Measurements from ENCODE around the gene SNX32. TPM values are rescaled to one million over a fixed set of nuclear protein-coding genes. Genes with fewer than 3 reads are reported as not detected.
A peak's percentile ranks its signal among the peaks of the same experiment; 100 is the strongest.

SNX32 gene
- total RNA-seq, 1 donor from 2014 or later = 0.40 TPM

DNA sequence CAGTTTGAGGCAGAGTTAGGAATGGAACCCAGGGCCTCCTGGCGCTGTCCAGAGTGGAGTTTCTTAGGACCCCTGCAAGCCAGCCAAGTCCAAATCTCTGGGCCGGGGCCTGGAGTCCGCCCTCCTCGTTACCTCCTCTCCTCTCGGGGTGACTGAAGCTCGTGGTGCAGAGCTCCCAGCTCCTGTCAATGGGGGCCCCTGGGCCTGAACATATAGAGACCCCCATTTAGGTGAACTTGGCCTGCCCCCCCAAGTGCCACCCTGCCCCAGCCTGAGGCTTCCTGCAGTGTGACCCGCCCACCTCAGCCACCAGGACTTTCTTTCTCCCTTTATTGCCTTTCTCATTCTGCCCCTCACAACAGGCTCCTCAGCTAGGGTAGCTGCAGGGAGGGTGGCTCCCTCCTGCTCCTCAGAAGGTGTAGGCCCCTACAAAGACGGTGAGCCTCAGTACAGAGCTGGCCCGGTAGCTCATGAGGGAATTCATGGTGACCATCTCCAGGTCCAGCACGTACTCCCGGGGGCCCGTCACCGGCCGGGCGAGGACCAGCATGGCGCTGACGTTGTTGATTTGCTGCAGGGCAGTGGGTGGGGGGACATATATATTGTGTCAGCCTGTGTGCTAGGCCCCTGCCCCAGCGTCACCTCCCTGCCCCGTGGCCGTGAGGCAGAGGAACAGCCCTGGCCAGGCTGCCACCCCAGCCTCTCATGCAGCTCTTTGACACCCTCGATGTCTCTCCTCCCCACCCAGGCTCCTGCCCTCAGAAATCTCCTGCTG is 32.9 kb downstream of the SNX32 start:
- no peak for DNase-seq (ENCODE audit: low read depth)

DNA sequence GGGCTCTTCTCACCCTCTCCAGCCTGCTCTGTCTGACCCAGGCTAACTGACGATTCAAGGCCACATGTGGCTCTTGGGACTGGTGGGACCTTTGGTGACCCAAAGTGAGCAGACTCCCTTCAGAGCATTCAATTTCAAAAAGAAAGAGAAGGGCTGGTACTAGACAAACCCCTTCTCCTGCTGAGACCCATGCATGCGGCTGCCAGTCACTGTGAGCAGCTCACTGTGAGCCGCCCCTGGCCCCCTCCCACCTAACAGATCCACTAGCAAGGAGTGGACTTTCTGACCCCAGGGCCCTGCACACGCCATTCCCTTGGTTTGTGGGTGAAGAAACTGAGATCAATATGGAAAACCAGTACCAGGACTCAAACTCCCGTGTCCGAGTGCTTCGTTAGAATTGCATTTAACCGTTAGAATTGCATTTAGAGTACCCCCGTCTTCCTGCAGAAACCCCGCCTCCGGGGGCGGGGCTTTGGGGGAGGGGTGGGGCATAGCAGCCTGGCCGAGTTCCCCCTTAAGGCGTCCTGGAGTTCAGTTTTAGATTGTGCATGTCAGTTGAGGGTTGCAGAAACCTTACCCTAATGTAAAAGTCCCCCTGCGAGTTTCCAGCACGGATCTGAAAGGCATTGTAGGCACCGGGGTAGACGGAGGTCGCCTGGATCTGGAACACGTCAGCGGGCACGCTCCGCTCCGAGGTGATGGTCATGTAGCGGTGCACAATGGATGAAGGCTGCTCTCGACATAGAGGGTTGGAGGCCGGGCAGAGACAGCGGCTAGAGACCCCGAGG is 33.7 kb downstream of the SNX32 start:
- no peak for DNase-seq (ENCODE audit: low read depth)

DNA sequence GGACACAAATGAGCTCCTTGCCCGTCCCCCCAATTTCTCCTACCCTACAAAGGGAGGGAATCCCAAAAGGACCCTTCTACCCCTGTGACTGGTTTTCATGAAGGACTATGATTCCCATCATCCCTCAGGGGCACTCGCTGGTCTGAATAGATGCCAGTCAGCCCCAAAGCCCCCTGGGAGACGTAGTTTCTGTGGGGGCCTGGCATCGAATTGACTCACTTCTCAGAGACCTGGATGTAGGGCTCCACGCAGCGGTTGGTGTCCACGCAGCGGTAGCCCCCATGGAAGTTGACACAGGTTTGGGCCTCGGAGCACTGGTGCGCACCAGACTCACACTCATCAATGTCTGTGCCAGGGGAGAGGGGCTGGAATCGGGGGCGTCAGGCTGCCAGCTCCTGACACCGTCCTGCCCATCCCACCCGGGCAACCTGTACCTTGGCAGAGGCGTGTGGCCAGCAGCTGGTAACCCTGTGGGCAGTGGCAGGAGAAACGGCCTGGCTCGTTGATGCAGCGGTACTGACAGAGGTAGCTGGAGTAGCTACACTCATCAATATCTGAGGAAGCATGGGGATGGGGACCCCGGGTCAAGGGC is 34.4 kb downstream of the SNX32 start:
- no peak for DNase-seq (ENCODE audit: low read depth)

DNA sequence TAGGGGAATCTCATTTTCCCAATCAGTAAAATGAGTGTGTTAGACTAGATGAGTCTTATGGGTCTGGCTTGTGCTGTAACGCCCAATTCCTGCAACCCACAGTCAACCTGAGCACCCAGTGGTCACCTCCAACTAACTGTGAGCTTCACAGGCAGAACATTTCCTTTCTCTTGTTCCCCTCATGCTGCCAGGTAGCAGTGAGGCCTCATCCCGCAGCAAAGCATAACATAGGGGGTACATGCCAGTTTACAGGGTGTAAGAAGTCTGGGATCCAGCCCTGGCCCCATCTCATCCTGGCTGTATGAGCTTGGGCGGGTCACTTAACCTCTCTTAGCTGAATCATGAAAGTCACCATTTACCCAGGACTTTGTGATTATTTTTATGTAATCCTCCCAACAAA is 35.1 kb downstream of the SNX32 start:
- DNase-seq (ENCODE audit: low read depth) = no peak

DNA sequence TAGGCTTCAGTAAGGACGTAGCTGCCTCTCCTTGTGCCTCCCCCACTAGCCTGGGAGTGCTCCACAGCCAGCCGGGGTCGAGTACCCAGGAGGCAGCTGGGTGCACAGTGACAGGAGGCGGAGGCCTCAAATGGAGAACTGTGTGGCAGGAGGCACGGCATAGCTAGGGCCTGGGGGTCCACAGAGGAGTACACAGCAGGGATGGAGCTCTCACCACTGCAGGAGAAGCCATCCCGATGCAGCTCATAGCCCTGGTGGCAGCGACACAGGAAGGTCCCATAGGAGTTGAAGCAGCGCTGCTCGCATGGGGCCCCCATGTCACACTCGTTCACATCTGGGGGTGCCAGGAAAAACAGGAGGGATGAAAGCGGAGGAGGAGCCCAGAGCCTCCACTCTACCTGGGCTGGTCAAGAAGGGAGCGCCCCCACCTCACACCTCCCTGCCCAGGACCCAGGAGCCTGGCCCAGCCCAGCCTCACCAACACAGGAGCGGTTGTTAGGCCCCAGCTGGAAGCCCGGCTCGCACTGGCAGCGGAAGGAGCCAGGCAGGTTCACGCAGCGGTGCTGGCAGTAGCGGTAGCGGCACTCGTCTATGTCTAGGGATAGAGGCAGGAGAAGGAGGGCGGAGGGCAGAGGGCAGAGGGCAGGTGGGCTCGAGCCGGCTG is 36.0 kb downstream of the SNX32 start:
- DNase-seq (ENCODE audit: low read depth) = no peak

DNA sequence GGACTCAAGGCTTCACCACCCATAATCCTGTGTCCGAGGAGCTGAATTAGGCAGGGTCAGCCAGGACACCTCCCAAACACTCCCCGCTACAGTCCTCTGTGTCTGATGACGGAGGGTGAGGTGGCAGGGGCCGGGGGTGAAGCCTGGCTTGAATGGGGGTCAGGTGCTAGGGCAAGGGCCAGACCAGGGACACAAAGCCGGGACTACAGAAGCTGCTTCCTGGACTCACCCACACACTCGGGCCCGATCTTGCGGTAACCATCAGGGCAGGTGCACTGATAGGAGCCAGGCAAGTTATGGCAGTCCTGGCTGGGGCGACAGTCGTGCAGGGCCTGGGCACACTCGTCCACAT is 36.5 kb downstream of the SNX32 start:
- no peak for DNase-seq (ENCODE audit: low read depth)

DNA sequence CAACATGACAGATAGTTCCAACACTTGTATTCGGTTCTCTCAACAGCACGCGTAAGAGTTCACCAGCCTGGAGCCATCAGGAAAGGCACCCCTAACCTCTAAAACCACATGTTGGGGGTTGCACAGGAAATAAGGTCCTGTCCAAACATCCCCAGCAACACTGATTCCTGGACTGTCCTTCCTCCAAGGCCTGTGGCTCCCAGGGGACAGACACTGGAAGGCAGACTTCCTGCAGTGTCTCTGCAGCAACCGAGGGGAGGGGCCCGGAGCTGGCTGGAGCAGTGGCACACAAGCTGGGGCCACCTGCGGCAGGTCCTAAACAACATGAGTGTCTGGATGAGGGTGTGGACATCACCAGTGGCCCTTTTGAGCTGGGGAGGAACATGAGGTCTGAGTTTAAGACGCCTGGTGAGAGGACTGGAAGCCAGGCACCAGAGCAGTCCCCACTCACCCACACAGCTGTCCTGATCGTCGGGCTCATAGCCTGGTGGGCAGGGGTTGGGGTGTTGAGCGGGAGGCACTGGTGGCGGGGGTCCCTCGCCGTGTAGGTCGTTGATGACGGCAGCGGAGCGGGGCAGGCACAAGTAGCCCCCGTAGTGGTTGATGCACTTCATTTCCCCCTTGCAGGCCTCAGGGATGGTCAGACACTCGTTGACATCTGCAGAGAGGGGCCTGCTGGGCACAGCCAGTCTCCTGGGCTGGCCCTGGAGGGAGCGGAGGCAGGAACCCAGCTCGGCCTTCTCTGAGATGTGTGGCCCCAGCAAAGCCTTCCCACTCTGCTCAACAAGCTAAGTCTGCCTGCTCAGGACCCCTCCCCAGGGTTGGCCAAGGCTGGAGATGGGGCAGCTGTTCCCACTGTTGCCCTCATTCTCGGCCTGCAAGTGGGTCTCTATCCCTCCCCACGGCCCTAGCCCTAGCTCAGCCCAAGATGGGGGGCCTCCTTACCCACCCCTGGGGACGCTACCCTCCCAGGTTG is 37.2 kb downstream of the SNX32 start:
- no peak for DNase-seq (ENCODE audit: low read depth)

DNA sequence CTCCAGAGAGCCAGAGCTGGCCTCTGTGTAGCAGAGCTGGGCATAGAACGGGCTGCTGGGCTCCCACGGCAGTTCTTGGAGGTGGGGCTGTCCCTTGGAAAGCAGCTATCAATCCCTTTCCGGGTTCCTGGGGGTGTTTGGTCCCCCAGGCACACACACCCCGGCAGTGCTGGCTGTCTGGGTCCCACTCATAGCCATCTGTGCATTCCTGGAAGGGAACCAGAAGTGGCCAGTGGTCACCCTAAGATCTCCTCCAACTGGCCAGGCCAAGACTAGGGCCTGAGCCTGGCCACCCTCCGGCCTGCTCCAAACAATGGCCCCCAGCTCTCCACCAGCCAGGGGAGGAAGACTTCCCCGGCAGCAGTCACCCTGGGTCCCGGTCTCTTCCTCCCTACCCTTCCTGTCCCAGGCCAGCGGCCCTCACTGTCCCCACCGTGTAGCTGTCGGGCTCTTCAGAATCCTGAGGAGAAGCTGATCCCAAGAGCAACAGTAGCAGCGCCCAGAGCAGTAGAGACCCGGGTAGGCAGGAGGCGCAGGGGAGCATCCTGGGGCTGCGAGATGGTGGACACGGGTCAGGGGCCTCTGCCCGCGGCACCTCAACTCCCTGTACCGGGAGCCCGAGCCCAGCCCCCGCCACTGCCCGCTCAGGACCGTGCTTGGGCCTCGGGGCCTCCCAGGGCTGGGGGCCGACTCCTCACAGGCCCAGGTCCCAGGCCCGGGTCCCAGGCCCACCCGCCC is 38.2 kb downstream of the SNX32 start:
- no peak for DNase-seq (ENCODE audit: low read depth)

DNA sequence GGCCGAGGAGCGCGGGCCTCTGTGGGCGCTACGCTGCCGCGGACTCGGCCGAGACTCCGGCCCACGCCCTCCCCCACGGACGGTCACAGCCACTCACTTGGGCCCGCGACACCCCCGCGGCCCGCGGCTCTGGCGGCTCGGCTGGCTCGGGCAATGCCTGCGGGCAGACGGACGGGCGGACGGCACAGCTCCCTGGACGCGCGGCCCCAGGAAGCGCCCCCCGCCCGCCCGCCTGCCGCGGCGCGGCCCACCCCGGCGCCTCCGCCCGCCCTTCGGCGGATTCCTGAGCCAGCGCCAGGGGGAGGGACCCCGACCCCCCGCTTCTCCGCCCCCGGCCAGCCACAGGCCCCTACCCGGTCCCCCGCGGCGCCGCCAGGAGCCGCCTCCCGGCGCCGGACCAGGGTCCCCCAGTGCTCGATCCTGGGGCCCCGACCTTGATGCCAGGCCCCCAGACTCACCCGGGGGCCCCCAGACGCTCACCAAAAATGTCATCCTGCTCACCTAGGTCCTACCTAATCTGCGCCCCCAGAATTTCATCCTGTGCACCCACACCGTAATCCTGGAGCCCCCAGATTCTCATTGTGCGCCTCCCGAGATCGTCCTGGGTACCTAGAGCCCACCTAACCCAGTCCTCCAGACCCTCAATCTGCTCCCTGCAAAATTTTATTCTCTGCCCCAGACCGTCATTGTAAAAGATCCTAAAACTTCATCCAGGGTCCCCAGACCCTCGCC is 39.0 kb downstream of the SNX32 start, which contains the start of gene EFEMP2:
EFEMP2 (minus strand) TSS at position 215 of the 732 bp plus-strand sequence. CDS start 446 bp downstream, outside the sequence.
- DNase-seq (ENCODE audit: low read depth) = no peak

DNA sequence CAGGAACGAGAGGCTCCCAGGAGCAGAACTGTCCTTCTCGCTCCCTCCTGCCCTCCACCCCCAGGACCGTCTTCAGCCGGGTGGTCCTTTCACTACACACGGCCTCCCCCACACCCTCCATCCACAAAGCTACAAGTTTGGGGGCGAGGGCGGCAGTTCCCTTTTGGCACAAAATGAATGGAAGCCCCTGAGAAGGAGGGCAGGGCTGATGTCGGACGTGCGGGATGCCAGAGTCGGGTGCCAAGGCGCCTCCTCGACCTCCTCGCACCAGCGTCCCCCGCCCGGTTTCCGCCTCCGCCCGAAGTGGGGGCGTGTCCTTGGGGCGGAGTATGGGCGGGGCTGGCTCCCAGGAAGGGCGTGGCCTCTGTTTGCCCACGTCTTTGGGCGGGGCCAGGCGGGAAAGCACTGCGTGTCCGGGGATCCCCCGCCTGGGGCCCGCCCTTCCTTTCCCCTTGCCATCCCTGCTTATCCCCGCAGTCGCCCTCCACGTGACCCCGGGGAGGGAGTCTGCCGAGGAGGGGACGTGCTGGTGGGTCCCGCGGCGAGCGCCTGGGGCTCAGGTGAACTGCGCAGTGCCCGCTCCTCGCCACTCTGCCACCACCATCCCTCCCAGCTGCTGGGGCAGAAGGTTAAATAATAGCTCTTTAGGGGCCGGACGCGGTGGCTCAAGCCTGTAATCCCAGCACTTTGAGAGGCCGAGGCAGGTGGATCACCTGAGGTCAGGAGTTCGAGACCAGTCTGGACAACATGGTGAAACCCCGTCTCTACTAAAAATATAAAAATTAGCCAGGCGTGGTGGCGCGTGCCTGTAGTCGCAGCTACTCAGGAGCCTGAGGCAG is 39.8 kb downstream of the SNX32 start:
- peak; percentile 72 for DNase-seq (ENCODE audit: low read depth)

DNA sequence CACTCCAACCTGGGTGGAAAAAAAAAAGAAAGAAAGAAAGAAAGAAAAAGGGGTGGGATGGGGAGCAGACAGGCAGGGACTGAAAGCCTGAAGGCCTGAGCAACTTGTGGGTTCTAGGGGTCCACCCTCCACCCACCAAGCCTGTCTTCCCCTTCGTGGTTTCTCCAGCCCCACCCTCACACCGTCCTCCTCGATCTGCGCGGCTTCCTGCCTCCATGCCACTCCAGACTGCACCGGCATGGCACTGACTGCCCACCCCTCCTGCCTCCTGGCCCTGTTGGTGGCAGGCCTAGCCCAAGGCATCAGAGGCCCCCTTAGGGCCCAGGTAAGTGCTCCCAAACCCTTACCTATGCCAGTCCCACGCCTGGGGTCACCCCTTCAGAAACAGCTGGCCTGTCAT is 45.9 kb downstream of the SNX32 start, which contains the start of gene CTSW:
CTSW (plus strand) TSS at position 221 of the 400 bp plus-strand sequence; CDS start at position 239, 18 bp downstream.
- no peak for DNase-seq (ENCODE audit: low read depth)

DNA sequence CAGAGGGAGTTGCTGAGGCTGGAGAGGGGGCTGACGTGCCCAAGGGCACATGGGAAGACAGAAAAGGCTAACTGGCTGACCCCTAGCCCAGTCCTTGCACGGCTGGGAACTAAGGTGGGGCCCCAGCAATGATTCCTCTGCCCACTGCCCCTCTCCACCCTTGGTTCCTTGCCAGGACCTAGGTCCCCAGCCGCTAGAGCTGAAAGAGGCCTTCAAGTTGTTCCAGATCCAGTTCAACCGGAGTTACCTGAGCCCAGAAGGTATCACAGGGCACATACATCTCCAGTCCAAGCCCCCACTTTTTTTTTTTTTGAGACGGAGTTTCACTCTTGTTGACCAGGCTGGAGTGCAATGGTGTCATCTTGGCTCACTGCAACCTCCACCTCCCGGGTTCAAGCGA is 46.3 kb downstream of the SNX32 start:
- no peak for DNase-seq (ENCODE audit: low read depth)

DNA sequence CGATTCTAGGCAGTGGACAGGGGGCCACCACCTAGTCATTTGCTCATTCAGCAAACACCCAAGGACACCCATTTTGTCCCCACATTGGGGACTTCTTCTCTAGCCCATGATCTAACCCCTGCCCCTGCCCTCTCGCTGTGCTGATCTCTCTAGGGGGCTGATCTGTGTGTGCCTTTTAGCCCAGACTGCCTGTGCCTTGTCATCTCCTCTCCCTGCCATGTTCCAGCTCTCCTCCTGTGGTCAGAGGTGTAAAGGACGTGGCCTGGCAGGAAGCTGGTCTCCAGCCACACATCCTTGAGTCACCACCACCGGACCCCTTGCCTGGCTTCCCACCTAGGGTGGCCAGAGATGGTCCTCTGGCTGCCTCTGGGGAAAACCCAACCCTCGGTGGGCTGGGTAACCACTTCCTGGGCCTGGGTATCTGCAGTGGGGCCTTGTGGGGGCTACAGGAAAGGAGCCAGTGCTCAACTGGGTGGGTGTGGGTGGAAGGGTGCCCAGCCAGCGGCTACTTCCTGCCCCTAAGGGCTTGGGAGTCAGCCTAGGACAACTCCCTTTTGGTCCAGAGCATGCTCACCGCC is 47.2 kb downstream of the SNX32 start:
- no peak for DNase-seq (ENCODE audit: low read depth)

DNA sequence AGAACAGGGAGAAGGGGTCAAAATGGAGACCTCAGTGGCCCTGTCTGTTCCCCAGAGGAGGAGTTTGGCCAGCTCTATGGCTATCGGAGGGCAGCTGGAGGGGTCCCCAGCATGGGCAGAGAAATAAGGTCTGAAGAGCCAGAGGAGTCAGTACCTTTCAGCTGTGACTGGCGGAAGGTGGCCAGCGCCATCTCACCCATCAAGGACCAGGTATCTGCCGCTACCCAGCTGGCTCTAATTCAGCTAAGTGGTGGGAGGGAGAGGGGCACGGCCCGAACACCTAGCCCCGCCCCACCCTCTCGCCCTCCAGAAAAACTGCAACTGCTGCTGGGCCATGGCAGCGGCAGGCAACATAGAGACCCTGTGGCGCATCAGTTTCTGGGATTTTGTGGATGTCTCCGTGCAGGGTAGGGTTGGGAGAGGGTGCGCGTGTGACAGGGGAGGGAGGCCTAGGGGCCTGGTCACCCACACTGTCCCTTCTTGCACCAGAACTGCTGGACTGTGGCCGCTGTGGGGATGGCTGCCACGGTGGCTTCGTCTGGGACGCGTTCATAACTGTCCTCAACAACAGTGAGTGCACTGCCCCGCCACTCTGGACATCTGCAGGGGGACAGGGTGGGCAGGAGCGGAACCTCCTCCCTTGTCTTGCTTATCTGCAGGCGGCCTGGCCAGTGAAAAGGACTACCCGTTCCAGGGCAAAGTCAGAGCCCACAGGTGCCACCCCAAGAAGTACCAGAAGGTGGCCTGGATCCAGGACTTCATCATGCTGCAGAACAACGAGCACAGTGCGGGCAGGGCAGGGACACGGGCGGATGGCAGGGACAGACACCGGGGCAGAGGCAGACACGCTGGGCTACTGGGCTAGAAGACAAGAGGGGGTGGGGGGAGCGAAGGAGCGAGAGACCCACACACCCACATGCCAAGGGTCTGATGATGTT is 48.6 kb downstream of the SNX32 start:
- no peak for DNase-seq (ENCODE audit: low read depth)

DNA sequence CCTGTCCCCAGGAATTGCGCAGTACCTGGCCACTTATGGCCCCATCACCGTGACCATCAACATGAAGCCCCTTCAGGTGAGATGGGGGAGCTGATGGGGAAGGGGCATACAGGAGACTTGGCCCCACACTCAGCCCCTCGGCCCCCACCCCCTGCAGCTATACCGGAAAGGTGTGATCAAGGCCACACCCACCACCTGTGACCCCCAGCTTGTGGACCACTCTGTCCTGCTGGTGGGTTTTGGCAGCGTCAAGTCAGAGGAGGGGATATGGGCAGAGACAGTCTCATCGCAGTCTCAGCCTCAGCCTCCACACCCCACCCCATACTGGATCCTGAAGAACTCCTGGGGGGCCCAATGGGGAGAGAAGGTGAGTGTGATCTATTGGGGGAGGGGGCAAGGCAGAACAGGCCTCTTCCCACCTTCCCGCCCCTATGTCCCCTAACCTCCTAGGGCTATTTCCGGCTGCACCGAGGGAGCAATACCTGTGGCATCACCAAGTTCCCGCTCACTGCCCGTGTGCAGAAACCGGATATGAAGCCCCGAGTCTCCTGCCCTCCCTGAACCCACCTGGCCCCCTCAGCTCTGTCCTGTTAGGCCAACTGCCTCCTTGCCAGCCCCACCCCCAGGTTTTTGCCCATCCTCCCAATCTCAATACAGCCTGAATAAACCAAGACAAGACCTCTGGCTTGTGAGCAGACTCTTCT is 49.4 kb downstream of the SNX32 start:
- DNase-seq (ENCODE audit: low read depth) = no peak

Data from renal cortical epithelial cell (primary cell).